WI38 (cell line): ENCODE results near the gene DCLK2.

Experiments used
- H3K4me3 ChIP-seq: 2 replicates; pipeline ENCODE4 v1.5.1; 2011; ENCODE audit warnings: low read depth, mild to moderate bottlenecking, control low read depth, low read length
- TF ChIP-seq, protein P1 (sequence below): IDR thresholded peaks from 2 replicates; pipeline ENCODE4 v1.5.1; 2012; ENCODE audit warnings: low read depth, mild to moderate bottlenecking, control low read depth, low read length

Gene DCLK2

DNA sequence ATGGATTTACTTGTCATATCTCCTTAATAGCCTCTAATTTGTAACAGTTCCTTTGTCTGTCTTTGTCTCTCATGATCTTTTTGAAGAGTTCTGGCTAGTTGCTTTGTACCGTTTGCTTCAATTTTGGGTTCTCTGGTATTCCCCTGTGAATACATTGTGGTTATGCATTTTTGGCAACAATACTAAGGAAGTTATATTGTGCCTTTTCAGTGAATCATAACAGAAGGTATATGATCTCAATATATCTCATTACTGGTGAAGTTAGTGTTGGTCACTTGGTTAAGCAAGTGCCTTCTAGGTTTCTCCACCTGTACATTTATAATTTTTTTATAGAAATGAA lies 48.6 kb downstream of the DCLK2 start:
- TF ChIP-seq, protein P1, sequence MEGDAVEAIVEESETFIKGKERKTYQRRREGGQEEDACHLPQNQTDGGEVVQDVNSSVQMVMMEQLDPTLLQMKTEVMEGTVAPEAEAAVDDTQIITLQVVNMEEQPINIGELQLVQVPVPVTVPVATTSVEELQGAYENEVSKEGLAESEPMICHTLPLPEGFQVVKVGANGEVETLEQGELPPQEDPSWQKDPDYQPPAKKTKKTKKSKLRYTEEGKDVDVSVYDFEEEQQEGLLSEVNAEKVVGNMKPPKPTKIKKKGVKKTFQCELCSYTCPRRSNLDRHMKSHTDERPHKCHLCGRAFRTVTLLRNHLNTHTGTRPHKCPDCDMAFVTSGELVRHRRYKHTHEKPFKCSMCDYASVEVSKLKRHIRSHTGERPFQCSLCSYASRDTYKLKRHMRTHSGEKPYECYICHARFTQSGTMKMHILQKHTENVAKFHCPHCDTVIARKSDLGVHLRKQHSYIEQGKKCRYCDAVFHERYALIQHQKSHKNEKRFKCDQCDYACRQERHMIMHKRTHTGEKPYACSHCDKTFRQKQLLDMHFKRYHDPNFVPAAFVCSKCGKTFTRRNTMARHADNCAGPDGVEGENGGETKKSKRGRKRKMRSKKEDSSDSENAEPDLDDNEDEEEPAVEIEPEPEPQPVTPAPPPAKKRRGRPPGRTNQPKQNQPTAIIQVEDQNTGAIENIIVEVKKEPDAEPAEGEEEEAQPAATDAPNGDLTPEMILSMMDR: no peak
- no peak overlapping the region for H3K4me3 ChIP-seq

DNA sequence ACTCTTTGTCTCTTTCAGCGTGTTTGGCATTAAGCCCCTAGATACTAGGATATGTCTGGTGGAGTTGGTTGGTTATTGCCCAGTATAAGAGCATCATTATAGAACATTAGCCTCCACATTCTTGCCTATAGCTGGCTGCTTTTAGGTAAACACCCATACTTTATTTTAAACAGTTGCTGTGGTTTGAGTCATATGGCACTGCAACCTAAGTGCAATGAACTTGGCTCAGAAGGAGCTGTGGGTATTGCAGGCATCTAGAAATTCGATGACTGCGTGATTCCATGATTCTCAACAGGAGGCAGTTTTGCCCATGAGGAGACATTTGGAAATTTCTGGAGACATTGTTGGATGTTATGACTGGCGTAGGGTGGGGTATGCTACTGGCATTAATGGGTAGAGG lies 49.5 kb downstream of the DCLK2 start:
- TF ChIP-seq, protein P1: no peak

DNA sequence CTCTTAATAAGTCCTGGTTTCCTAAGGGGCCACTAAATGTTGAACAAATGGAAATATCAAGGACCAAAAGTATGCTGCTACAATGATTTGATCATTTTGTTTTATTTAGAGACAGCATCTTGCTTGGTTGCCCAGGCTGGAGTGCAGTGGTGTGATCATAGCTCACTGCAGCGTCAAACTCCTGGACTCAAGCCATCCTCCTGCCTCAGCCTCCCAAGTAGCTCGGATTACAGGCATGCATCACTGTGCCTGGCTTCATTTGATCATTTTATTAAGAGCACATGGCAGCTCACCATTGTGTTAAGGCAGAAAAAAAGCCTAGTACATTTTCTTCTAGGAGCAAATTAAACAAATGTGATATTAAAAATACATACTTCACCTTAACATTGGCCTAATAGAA lies 52.7 kb downstream of the DCLK2 start:
- H3K4me3 ChIP-seq: no peak overlapping the region
- TF ChIP-seq, protein P1: no peak

More for the DNA sequence above, 49.5 kb downstream of the DCLK2 start:
- no peak overlapping the region for H3K4me3 ChIP-seq

DNA sequence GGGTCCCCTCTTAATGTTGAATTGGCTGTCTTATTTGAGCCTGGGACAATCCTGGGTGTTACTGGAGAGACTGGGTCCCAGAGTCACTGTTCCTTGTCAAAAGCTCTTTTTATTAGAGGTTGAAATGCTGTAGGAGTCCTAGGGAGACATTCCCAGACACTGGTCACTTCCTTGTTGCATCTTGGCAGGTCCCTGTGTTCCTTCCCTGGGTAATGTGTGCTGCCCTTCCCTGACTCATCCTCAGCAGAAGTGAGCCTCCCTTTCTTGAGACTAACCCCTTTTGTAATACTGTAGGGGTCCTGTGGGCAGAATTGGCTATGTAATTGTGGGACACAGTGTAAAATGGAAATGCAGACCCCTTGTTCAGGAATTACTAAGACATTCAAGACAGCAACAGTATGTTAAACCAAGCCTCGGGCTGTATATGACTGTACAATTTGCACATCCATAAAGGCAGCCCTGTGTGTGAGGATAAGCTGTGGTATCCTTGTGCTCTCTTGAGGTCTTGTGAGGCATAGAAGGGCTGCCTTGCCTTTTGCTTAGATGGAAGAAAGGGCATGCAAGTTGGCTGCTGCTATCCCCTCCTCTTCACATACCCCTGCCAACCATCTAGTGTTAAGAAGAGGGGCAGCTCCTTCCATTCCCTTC lies 53.5 kb downstream of the DCLK2 start:
- TF ChIP-seq, protein P1: no peak
- no peak overlapping the region for H3K4me3 ChIP-seq

DNA sequence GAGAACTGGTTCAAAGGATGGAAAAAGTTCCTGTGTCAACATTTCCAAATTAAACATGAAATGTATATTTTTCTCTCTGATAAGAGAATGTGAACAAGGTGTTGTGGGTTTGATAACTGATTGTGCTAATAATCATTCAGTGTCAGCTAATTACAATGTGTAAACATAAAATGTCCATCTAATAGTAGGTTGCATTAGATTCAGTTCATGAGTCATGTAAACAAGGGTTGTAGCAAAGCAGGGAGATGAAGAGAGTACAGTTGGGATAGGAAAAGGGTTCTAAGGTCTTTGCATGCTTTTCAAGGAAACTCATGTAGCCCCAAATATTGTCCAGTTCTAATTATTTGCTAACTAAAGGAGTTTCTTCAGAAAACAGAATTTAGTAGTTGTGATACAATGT lies 55.4 kb downstream of the DCLK2 start:
- TF ChIP-seq, protein P1: no peak
- no peak overlapping the region for H3K4me3 ChIP-seq

DNA sequence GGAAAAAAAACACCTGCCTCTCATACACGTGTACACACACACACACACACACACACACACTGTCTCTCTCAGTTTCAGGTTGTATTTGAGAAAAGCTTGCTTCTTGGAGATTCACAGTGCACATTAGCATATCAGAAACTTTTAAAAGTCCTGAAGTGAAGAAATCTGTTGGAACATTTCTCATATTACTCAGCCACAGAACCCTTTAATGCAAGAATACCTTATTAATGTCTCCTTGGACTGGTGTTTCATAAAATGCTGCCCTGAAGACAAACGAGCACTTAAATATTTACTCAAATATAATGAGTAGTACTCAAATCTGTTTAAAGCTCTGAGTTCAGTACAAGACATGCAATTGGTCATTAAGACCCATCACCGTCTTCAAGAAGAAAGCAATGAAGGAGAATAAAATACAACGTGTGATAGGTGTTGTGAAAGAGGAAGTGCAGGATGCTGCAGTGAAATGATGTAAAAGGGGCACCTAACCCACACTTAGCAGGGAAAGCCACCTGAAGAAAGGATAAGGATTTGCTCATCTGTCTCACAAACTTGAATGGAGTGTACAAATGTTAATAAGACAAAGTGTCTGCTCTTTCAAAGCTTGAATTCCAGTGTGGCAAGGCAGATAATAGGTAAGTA lies 57.0 kb downstream of the DCLK2 start:
- TF ChIP-seq, protein P1: no peak
- H3K4me3 ChIP-seq: no peak overlapping the region

DNA sequence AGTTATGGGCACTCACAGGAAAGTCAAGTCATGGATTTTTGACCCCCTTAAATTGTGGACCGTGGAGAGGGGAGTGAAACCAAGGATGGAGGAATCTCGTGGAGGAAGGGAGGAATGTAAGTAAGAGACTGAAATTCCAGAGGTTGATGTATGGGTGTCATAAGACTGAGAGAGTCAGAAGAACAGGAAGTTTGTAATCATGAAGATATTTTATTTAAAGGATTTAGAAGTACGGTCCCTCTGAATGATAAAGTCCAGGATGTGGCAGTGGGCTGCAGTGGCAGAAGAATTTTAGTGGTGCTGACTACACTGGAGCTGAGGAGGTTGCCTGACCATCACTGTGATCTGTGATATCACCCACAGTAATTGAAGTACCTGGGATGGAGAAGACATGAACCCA lies 57.8 kb downstream of the DCLK2 start:
- peak overlapping the region; percentile 1; the same call in 1 of the 2 replicates for H3K4me3 ChIP-seq
- TF ChIP-seq, protein P1: no peak
